Measurements from ENCODE around the gene FLOT2.

The FLOT2 gene

GRCh38 chr17:28916302-28916934, 18.9 kb upstream of the FLOT2 start:
- Histone ChIP-seq H3K9ac (ENCODE audit: low read depth, low read length) (no peak overlapping the region), H3K9me3 (ENCODE audit: control insufficient read depth, insufficient read depth, low read length) (no peaks in the 10 kb centered on the region), H3K27me3 (ENCODE audit: control insufficient read depth, insufficient read depth, low read length) (no peaks in the 10 kb centered on the region), H3K4me1 (ENCODE audit: control insufficient read depth, insufficient read depth, low read length) (no peaks in the 10 kb centered on the region), H3K4me3 (ENCODE audit: low read depth, low read length) (no peak overlapping the region), H3K36me3 (ENCODE audit: control insufficient read depth, insufficient read depth, low read length) (peaks cover 96% of the 10 kb centered on the region), H3K27ac (ENCODE audit: low read depth, low read length) (no peak overlapping the region)

GRCh38 chr17:28912938-28913333, 15.4 kb upstream of the FLOT2 start:
- Histone ChIP-seq H3K9me3 (ENCODE audit: control insufficient read depth, insufficient read depth, low read length) (no peaks in the 10 kb centered on the region), H3K4me3 (ENCODE audit: low read depth, low read length) (no peak overlapping the region), H3K27me3 (ENCODE audit: control insufficient read depth, insufficient read depth, low read length) (no peaks in the 10 kb centered on the region), H3K27ac (ENCODE audit: low read depth, low read length) (no peak overlapping the region), H3K9ac (ENCODE audit: low read depth, low read length) (no peak overlapping the region), H3K36me3 (ENCODE audit: control insufficient read depth, insufficient read depth, low read length) (peaks cover 98% of the 10 kb centered on the region), H3K4me1 (ENCODE audit: control insufficient read depth, insufficient read depth, low read length) (peaks cover 12% of the 10 kb centered on the region)

GRCh38 chr17:28912281-28912937, 14.9 kb upstream of the FLOT2 start:
- Histone ChIP-seq H3K27me3 (ENCODE audit: control insufficient read depth, insufficient read depth, low read length) (no peaks in the 10 kb centered on the region), H3K4me1 (ENCODE audit: control insufficient read depth, insufficient read depth, low read length) (peaks cover 12% of the 10 kb centered on the region), H3K36me3 (ENCODE audit: control insufficient read depth, insufficient read depth, low read length) (peaks cover 98% of the 10 kb centered on the region), H3K4me3 (ENCODE audit: low read depth, low read length) (no peak overlapping the region), H3K27ac (ENCODE audit: low read depth, low read length) (no peak overlapping the region), H3K9ac (ENCODE audit: low read depth, low read length) (no peak overlapping the region), H3K9me3 (ENCODE audit: control insufficient read depth, insufficient read depth, low read length) (no peaks in the 10 kb centered on the region)

GRCh38 chr17:28911411-28912045, 14.0 kb upstream of the FLOT2 start:
- H3K9me3 ChIP-seq (ENCODE audit: control insufficient read depth, insufficient read depth, low read length): no peaks in the 10 kb centered on the region
- H3K27me3 ChIP-seq (ENCODE audit: control insufficient read depth, insufficient read depth, low read length): no peaks in the 10 kb centered on the region
- H3K4me3 ChIP-seq (ENCODE audit: low read depth, low read length): no peak overlapping the region
- H3K27ac ChIP-seq (ENCODE audit: low read depth, low read length): no peak overlapping the region
- H3K4me1 ChIP-seq (ENCODE audit: control insufficient read depth, insufficient read depth, low read length): peaks cover 12% of the 10 kb centered on the region
- H3K36me3 ChIP-seq (ENCODE audit: control insufficient read depth, insufficient read depth, low read length): peaks cover 98% of the 10 kb centered on the region
- no peak overlapping the region for H3K9ac ChIP-seq (ENCODE audit: low read depth, low read length)

- Histone ChIP-seq H3K27ac (ENCODE audit: low read depth, low read length) (no peak overlapping the region), H3K27me3 (ENCODE audit: control insufficient read depth, insufficient read depth, low read length) (no peaks in the 10 kb centered on the region), H3K4me3 (ENCODE audit: low read depth, low read length) (no peak overlapping the region), H3K4me1 (ENCODE audit: control insufficient read depth, insufficient read depth, low read length) (peaks cover 12% of the 10 kb centered on the region), H3K36me3 (ENCODE audit: control insufficient read depth, insufficient read depth, low read length) (peaks cover 98% of the 10 kb centered on the region), H3K9ac (ENCODE audit: low read depth, low read length) (no peak overlapping the region), H3K9me3 (ENCODE audit: control insufficient read depth, insufficient read depth, low read length) (no peaks in the 10 kb centered on the region)
Observed at GRCh38 chr17:28910534-28910933, 13.0 kb upstream of the FLOT2 start.

GRCh38 chr17:28908640-28909167, 11.2 kb upstream of the FLOT2 start:
- H3K27ac ChIP-seq (ENCODE audit: low read depth, low read length): peak overlapping the region; percentile 32
- H3K4me1 ChIP-seq (ENCODE audit: control insufficient read depth, insufficient read depth, low read length): peaks cover 12% of the 10 kb centered on the region
- H3K9ac ChIP-seq (ENCODE audit: low read depth, low read length): no peak overlapping the region
- H3K9me3 ChIP-seq (ENCODE audit: control insufficient read depth, insufficient read depth, low read length): no peaks in the 10 kb centered on the region
- H3K27me3 ChIP-seq (ENCODE audit: control insufficient read depth, insufficient read depth, low read length): no peaks in the 10 kb centered on the region
- H3K36me3 ChIP-seq (ENCODE audit: control insufficient read depth, insufficient read depth, low read length): peaks cover 85% of the 10 kb centered on the region
- no peak overlapping the region for H3K4me3 ChIP-seq (ENCODE audit: low read depth, low read length)

GRCh38 chr17:28907709-28908475, 10.4 kb upstream of the FLOT2 start:
- H3K27me3 ChIP-seq (ENCODE audit: control insufficient read depth, insufficient read depth, low read length): no peaks in the 10 kb centered on the region
- no peak overlapping the region for H3K27ac ChIP-seq (ENCODE audit: low read depth, low read length)
- no peak overlapping the region for H3K4me3 ChIP-seq (ENCODE audit: low read depth, low read length)
- no peak overlapping the region for H3K9ac ChIP-seq (ENCODE audit: low read depth, low read length)
- H3K36me3 ChIP-seq (ENCODE audit: control insufficient read depth, insufficient read depth, low read length): peaks cover 77% of the 10 kb centered on the region
- H3K4me1 ChIP-seq (ENCODE audit: control insufficient read depth, insufficient read depth, low read length): peaks cover 15% of the 10 kb centered on the region
- no peaks in the 10 kb centered on the region for H3K9me3 ChIP-seq (ENCODE audit: control insufficient read depth, insufficient read depth, low read length)

GRCh38 chr17:28906706-28907438, 9.3 kb upstream of the FLOT2 start:
- Histone ChIP-seq H3K27ac (ENCODE audit: low read depth, low read length) (no peak overlapping the region), H3K36me3 (ENCODE audit: control insufficient read depth, insufficient read depth, low read length) (peaks cover 66% of the 10 kb centered on the region), H3K9me3 (ENCODE audit: control insufficient read depth, insufficient read depth, low read length) (no peaks in the 10 kb centered on the region), H3K27me3 (ENCODE audit: control insufficient read depth, insufficient read depth, low read length) (no peaks in the 10 kb centered on the region), H3K4me1 (ENCODE audit: control insufficient read depth, insufficient read depth, low read length) (peaks cover 17% of the 10 kb centered on the region), H3K9ac (ENCODE audit: low read depth, low read length) (no peak overlapping the region), H3K4me3 (ENCODE audit: low read depth, low read length) (no peak overlapping the region)

GRCh38 chr17:28906276-28906675, 8.7 kb upstream of the FLOT2 start:
- Histone ChIP-seq H3K36me3 (ENCODE audit: control insufficient read depth, insufficient read depth, low read length) (peaks cover 60% of the 10 kb centered on the region), H3K4me1 (ENCODE audit: control insufficient read depth, insufficient read depth, low read length) (peaks cover 21% of the 10 kb centered on the region), H3K9me3 (ENCODE audit: control insufficient read depth, insufficient read depth, low read length) (no peaks in the 10 kb centered on the region), H3K9ac (ENCODE audit: low read depth, low read length) (no peak overlapping the region), H3K4me3 (ENCODE audit: low read depth, low read length) (no peak overlapping the region), H3K27ac (ENCODE audit: low read depth, low read length) (no peak overlapping the region), H3K27me3 (ENCODE audit: control insufficient read depth, insufficient read depth, low read length) (no peaks in the 10 kb centered on the region)

GRCh38 chr17:28904800-28905199, 7.3 kb upstream of the FLOT2 start:
- no peak overlapping the region for H3K9ac ChIP-seq (ENCODE audit: low read depth, low read length)
- H3K27me3 ChIP-seq (ENCODE audit: control insufficient read depth, insufficient read depth, low read length): no peaks in the 10 kb centered on the region
- H3K4me1 ChIP-seq (ENCODE audit: control insufficient read depth, insufficient read depth, low read length): peaks cover 19% of the 10 kb centered on the region
- no peaks in the 10 kb centered on the region for H3K9me3 ChIP-seq (ENCODE audit: control insufficient read depth, insufficient read depth, low read length)
- peaks cover 54% of the 10 kb centered on the region for H3K36me3 ChIP-seq (ENCODE audit: control insufficient read depth, insufficient read depth, low read length)
- no peak overlapping the region for H3K27ac ChIP-seq (ENCODE audit: low read depth, low read length)
- H3K4me3 ChIP-seq (ENCODE audit: low read depth, low read length): no peak overlapping the region

Data from HUES48 (cell line).